ENCODE data around the gene EN2.

Gene EN2

GRCh38 chr7:155425887-155426286 is 32.0 kb upstream of the EN2 start:
- DNase-seq (ENCODE audit: low read depth): no peak
- TF ChIP-seq CTCF (IDR thresholded peaks at IDR 0.05; ENCODE audit: low read depth, low read length, missing control alignments): no peak
- in situ Hi-C loops (cut with HindIII; ENCODE audit: low sequenced_read_pairs): no loop called here
- H3K4me3 ChIP-seq (ENCODE audit: low read depth, low read length): no peak overlapping the region

- no peak for TF ChIP-seq CTCF (IDR thresholded peaks at IDR 0.05; ENCODE audit: low read depth, low read length, missing control alignments)
- in situ Hi-C loops (cut with HindIII; ENCODE audit: low sequenced_read_pairs): no loop called here
- DNase-seq (ENCODE audit: low read depth): no peak
- no peak overlapping the region for H3K4me3 ChIP-seq (ENCODE audit: low read depth, low read length)
These were observed 31.2 kb upstream of the EN2 start for GRCh38 chr7:155426543-155427410.

- in situ Hi-C loops (cut with HindIII; ENCODE audit: low sequenced_read_pairs): no loop called here
- TF ChIP-seq CTCF (IDR thresholded peaks at IDR 0.05; ENCODE audit: low read depth, low read length, missing control alignments): no peak
- no peak overlapping the region for H3K4me3 ChIP-seq (ENCODE audit: low read depth, low read length)
- DNase-seq (ENCODE audit: low read depth): no peak
These were observed 30.4 kb upstream of the EN2 start for GRCh38 chr7:155427411-155428038.

GRCh38 chr7:155428171-155428834 is 29.6 kb upstream of the EN2 start:
- in situ Hi-C loops (cut with HindIII; ENCODE audit: low sequenced_read_pairs): no loop called here
- DNase-seq (ENCODE audit: low read depth): no peak
- TF ChIP-seq CTCF (IDR thresholded peaks at IDR 0.05; ENCODE audit: low read depth, low read length, missing control alignments): no peak
- H3K4me3 ChIP-seq (ENCODE audit: low read depth, low read length): no peak overlapping the region

- DNase-seq (ENCODE audit: low read depth): no peak
- in situ Hi-C loops (cut with HindIII; ENCODE audit: low sequenced_read_pairs): no loop called here
- no peak overlapping the region for H3K4me3 ChIP-seq (ENCODE audit: low read depth, low read length)
- no peak for TF ChIP-seq CTCF (IDR thresholded peaks at IDR 0.05; ENCODE audit: low read depth, low read length, missing control alignments)
These were observed 28.3 kb upstream of the EN2 start for GRCh38 chr7:155429651-155430050.

- TF ChIP-seq CTCF (IDR thresholded peaks at IDR 0.05; ENCODE audit: low read depth, low read length, missing control alignments): no peak
- in situ Hi-C loops (cut with HindIII; ENCODE audit: low sequenced_read_pairs): no loop called here
- DNase-seq (ENCODE audit: low read depth): no peak
- H3K4me3 ChIP-seq (ENCODE audit: low read depth, low read length): no peak overlapping the region
These were observed 27.3 kb upstream of the EN2 start for GRCh38 chr7:155430606-155431005.
